ENCODE results near the gene C2CD4B. TPM values are rescaled to one million over a fixed set of nuclear protein-coding genes. Genes with fewer than 3 reads are reported as not detected.

Gene C2CD4B
- total RNA-seq, 1 donor from 2014 or later: 0.53 TPM

GRCh38 chr15:62136911-62137865 lies 27.9 kb downstream of the C2CD4B start:
- H3K4me1 Mint-ChIP-seq (ENCODE audit: low read depth): peaks cover 4% of the 10 kb centered on the region
- H3K36me3 Mint-ChIP-seq (ENCODE audit: insufficient read depth): no peaks in the 10 kb centered on the region
- H3K9me3 Mint-ChIP-seq (ENCODE audit: low read depth): peaks cover 9% of the 10 kb centered on the region
- H3K27ac Mint-ChIP-seq: no peak overlapping the region
- no peak for DNase-seq (ENCODE audit: low spot score, unreplicated experiment)
- TF ChIP-seq CTCF (IDR thresholded peaks at IDR 0.05; ENCODE audit: unreplicated experiment): no peak
- H3K27me3 Mint-ChIP-seq: no peaks in the 10 kb centered on the region
- H3K4me3 Mint-ChIP-seq (ENCODE audit: low read depth): no peak overlapping the region

GRCh38 chr15:62135532-62136134 lies 29.5 kb downstream of the C2CD4B start:
- H3K36me3 Mint-ChIP-seq (ENCODE audit: insufficient read depth): no peaks in the 10 kb centered on the region
- H3K27me3 Mint-ChIP-seq: no peaks in the 10 kb centered on the region
- no peak overlapping the region for H3K4me3 Mint-ChIP-seq (ENCODE audit: low read depth)
- peaks cover 4% of the 10 kb centered on the region for H3K4me1 Mint-ChIP-seq (ENCODE audit: low read depth)
- H3K27ac Mint-ChIP-seq: peak overlapping the region; percentile 14
- DNase-seq (ENCODE audit: low spot score, unreplicated experiment): no peak
- peaks cover 9% of the 10 kb centered on the region for H3K9me3 Mint-ChIP-seq (ENCODE audit: low read depth)
- TF ChIP-seq CTCF (IDR thresholded peaks at IDR 0.05; ENCODE audit: unreplicated experiment): no peak

- Mint-ChIP-seq H3K4me1 (ENCODE audit: low read depth) (peaks cover 4% of the 10 kb centered on the region), H3K27ac (no peak overlapping the region), H3K4me3 (ENCODE audit: low read depth) (no peak overlapping the region), H3K27me3 (no peaks in the 10 kb centered on the region), H3K36me3 (ENCODE audit: insufficient read depth) (no peaks in the 10 kb centered on the region), H3K9me3 (ENCODE audit: low read depth) (peaks cover 9% of the 10 kb centered on the region)
- no peak for TF ChIP-seq CTCF (IDR thresholded peaks at IDR 0.05; ENCODE audit: unreplicated experiment)
- no peak for DNase-seq (ENCODE audit: low spot score, unreplicated experiment)
Observed at GRCh38 chr15:62133141-62133540, 31.9 kb downstream of the C2CD4B start.

DNA sequence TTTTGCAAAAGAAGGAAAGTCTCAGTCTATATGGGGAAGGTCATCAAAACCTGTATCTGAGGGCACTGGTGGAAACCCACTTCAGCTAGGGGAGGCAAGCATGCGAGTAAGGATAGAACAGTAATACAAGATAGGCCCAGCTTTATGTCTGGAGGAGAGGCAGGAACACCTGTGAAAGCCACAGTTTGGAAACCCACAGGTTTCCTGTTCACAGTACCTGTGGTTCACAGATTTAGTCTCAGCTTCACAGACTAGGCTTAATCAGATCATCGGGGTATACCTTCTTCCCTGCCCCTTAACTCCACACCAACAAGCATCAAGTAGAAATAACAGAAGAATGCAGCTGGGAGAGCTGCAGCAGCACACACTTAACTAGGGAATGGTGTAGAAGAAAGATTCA lies 36.2 kb downstream of the C2CD4B start:
- Mint-ChIP-seq H3K4me1 (ENCODE audit: low read depth) (peaks cover 13% of the 10 kb centered on the region), H3K4me3 (ENCODE audit: low read depth) (no peak overlapping the region), H3K27ac (no peak overlapping the region), H3K27me3 (no peaks in the 10 kb centered on the region), H3K9me3 (ENCODE audit: low read depth) (peaks cover 15% of the 10 kb centered on the region), H3K36me3 (ENCODE audit: insufficient read depth) (no peaks in the 10 kb centered on the region)
- DNase-seq (ENCODE audit: low spot score, unreplicated experiment): no peak
- TF ChIP-seq CTCF (IDR thresholded peaks at IDR 0.05; ENCODE audit: unreplicated experiment): no peak

- no peak for DNase-seq (ENCODE audit: low spot score, unreplicated experiment)
- TF ChIP-seq CTCF (IDR thresholded peaks at IDR 0.05; ENCODE audit: unreplicated experiment): no peak
- H3K27ac Mint-ChIP-seq: no peak overlapping the region
- H3K36me3 Mint-ChIP-seq (ENCODE audit: insufficient read depth): no peaks in the 10 kb centered on the region
- no peaks in the 10 kb centered on the region for H3K27me3 Mint-ChIP-seq
- H3K4me1 Mint-ChIP-seq (ENCODE audit: low read depth): peaks cover 17% of the 10 kb centered on the region
- H3K9me3 Mint-ChIP-seq (ENCODE audit: low read depth): peaks cover 10% of the 10 kb centered on the region
- H3K4me3 Mint-ChIP-seq (ENCODE audit: low read depth): no peak overlapping the region
Observed at GRCh38 chr15:62126364-62126763, 38.7 kb downstream of the C2CD4B start.
